Prostate gland (tissue), 2 donors: ENCODE data around the gene RAB11FIP5. TPM values are rescaled to one million over a fixed set of nuclear protein-coding genes. Genes with fewer than 3 reads are reported as not detected.

Experiments
- DNase-seq: peaks from one replicate; pipeline ENCODE4 v3.0.0-alpha.2; 2019; ENCODE audit warnings: low spot score
- H3K27ac ChIP-seq, 2 donors: fragments of 200-600 bp; sonication (generic); 2 replicates each; pipeline ENCODE4 v1.5.1; 2017 to 2019
- H3K27me3 ChIP-seq: fragments of 200-600 bp; sonication (generic); replicated peaks from 2 replicates; pipeline ENCODE4 v1.5.1; 2019; ENCODE audit not compliant: insufficient read depth
- H3K36me3 ChIP-seq, 2 donors: fragments of 200-600 bp; sonication (generic); 1 replicate in 1 of 2; 2 replicates in 1 of 2; pipeline versions ENCODE4 v1.5.1 to v1.8.1; 2017 to 2019
- H3K4me1 ChIP-seq: fragments of 200-600 bp; sonication (generic); replicated peaks from 2 replicates; pipeline ENCODE4 v1.5.1; 2019
- H3K4me3 ChIP-seq, 2 donors: fragments of 200-600 bp; sonication (generic); 2 replicates each; pipeline ENCODE4 v1.5.1; 2017 to 2019
- H3K9me3 ChIP-seq: fragments of 200-600 bp; sonication (generic); 2 replicates; pipeline ENCODE4 v1.5.1; 2017
- CTCF ChIP-seq, 4 experiments: fragments of 200-600 bp in 2 of 4; fragments of 450-650 bp in 2 of 4; sonication (generic) in 2 of 4; IDR thresholded peaks; 1 replicate in 3 of 4; 2 replicates in 1 of 4; pipeline ENCODE4 v1.5.1; 2016 to 2019; ENCODE audit warnings: antibody characterized with exemption in 4 of 4, mild to moderate bottlenecking in 2 of 4, moderate library complexity in 2 of 4
- POLR2A ChIP-seq: fragments of 450-650 bp; IDR thresholded peaks from one replicate; pipeline ENCODE4 v1.6.1; 2016; ENCODE audit warnings: antibody characterized with exemption, mild to moderate bottlenecking
- POLR2AphosphoS5 ChIP-seq: sonication (generic); formaldehyde crosslinking; IDR thresholded peaks from one replicate; pipeline ENCODE4 v1.6.1; 2017; ENCODE audit warnings: antibody characterized with exemption
- WGBS: methylation state at CpG from one replicate; pipeline ENCODE4 v1.1.5; 2018; 5-methylcytosine and 5-hydroxymethylcytosine counted together
- intact Hi-C: fragments of 100-400 bp; cut with DNase I; formaldehyde crosslinking; loops from one replicate; pipeline ENCODE4 v1.14.2; 2022
- total RNA-seq, 2 donors: library from RNA; depleted of rRNA; stranded (reverse); fragments of >200 nt; gene quantifications; one replicate each; pipeline ENCODE4 v1.1.0, GENCODE V29; 2016

The RAB11FIP5 gene
- total RNA-seq, 2 donors from 2014 or later = 24.1 to 47.7 TPM

- TF ChIP-seq POLR2A (no peak), POLR2AphosphoS5 (no peak), CTCF (IDR thresholded peaks at IDR 0.05) (no peak)
- H3K27me3 ChIP-seq = no peaks in the 10 kb centered on the region
- no peak overlapping the region for H3K4me3 ChIP-seq
- 80% methylated on average over 4 of the region's 4 CpGs for WGBS
- H3K4me1 ChIP-seq = no peaks in the 10 kb centered on the region
- intact Hi-C loops = loop anchor here (2.0 to 5.0 kb wide), 2 partner anchors 69 to 90 kb away; no protein-coding TSS in a partner anchor
- no peak overlapping the region for H3K27ac ChIP-seq
- H3K36me3 ChIP-seq = peaks cover 0 to 3% of the 10 kb centered on the region in 2 donors
- no peaks in the 10 kb centered on the region for H3K9me3 ChIP-seq
- no peak for DNase-seq
These were observed 25.4 kb downstream of the RAB11FIP5 start for GRCh38 chr2:73087311-73087710.

- Histone ChIP-seq H3K27me3 (no peaks in the 10 kb centered on the region), H3K4me3 (no peak overlapping the region), H3K27ac (no peak overlapping the region), H3K4me1 (no peaks in the 10 kb centered on the region), H3K9me3 (no peaks in the 10 kb centered on the region), H3K36me3 (peaks cover 0 to 3% of the 10 kb centered on the region in 2 donors)
- peak; percentile 53 to 85 (median 74) for TF ChIP-seq CTCF (IDR thresholded peaks at IDR 0.05)
- no peak for TF ChIP-seq POLR2A
- intact Hi-C loops = loop anchor here (2.0 to 5.0 kb wide), 2 partner anchors 71 to 92 kb away; no protein-coding TSS in a partner anchor
- WGBS = 19% methylated on average over 6 of the region's 6 CpGs
- peak; percentile 78 for DNase-seq
These were observed 27.1 kb downstream of the RAB11FIP5 start for GRCh38 chr2:73085691-73086090.

GRCh38 chr2:73084971-73085370 lies 27.8 kb downstream of the RAB11FIP5 start:
- TF ChIP-seq CTCF (IDR thresholded peaks at IDR 0.05) (no peak), POLR2A (no peak), POLR2AphosphoS5 (no peak)
- H3K27ac ChIP-seq = no peak overlapping the region
- DNase-seq = no peak
- H3K27me3 ChIP-seq = no peaks in the 10 kb centered on the region
- no peaks in the 10 kb centered on the region for H3K4me1 ChIP-seq
- H3K4me3 ChIP-seq = no peak overlapping the region
- WGBS = 88% methylated on average over 3 of the region's 3 CpGs
- peaks cover 0 to 3% of the 10 kb centered on the region in 2 donors for H3K36me3 ChIP-seq
- H3K9me3 ChIP-seq = no peaks in the 10 kb centered on the region
- intact Hi-C loops = loop anchor here (5.0 kb wide), 1 partner anchor 92 kb away; no protein-coding TSS in a partner anchor

- no peak for DNase-seq
- TF ChIP-seq POLR2AphosphoS5 (no peak), POLR2A (no peak), CTCF (IDR thresholded peaks at IDR 0.05) (no peak)
- Histone ChIP-seq H3K9me3 (no peaks in the 10 kb centered on the region), H3K27me3 (no peaks in the 10 kb centered on the region), H3K27ac (no peak overlapping the region), H3K36me3 (peaks cover 0 to 3% of the 10 kb centered on the region in 2 donors), H3K4me1 (no peaks in the 10 kb centered on the region), H3K4me3 (no peak overlapping the region)
- intact Hi-C loops = no loop called here
- 71% methylated on average over 7 of the region's 7 CpGs for WGBS
These were observed 28.6 kb downstream of the RAB11FIP5 start for GRCh38 chr2:73083886-73084800.
